CD4-positive, alpha-beta T cell (primary cell): ENCODE measurements around the gene RIOK3. TPM values are rescaled to one million over a fixed set of nuclear protein-coding genes. Genes with fewer than 3 reads are reported as not detected.

Source experiments
- ATAC-seq: fragments of 200-7000 bp; cut with Tn5 transposase; one replicate; pipeline ENCODE4 v1.10.0; 2022; ENCODE audit warnings: mild to moderate bottlenecking; ENCODE audit not compliant: poor library complexity
- CTCF ChIA-PET: fragments of 350-600 bp; sonication (Branson Sonifier 250); formaldehyde crosslinking; loops from one replicate; lab custom pipeline; 2021; ENCODE audit warnings: antibody characterized with exemption, inconsistent platforms; lab: Charles Lee
- POLR2A ChIA-PET: fragments of 350-600 bp; sonication (Branson Sonifier 250); formaldehyde crosslinking; loops from one replicate; lab custom pipeline; 2021; ENCODE audit warnings: antibody characterized with exemption, inconsistent platforms; lab: Charles Lee
- DNase-seq, 14 experiments: peaks; one replicate each; pipeline ENCODE4 v3.0.0-alpha.2; 2013 to 2020; ENCODE audit warnings: mixed read lengths in 2 of 14
- H3K27ac ChIP-seq, 2 donors: one replicate each; pipeline versions ENCODE4 v1.5.1 to v1.7.0; 2013; ENCODE audit warnings: low read length in 2 of 2, low read depth in 1 of 2, mild to moderate bottlenecking in 1 of 2
- H3K27me3 ChIP-seq, 2 experiments: 1 replicate in 1 of 2; 2 replicates in 1 of 2; pipeline versions ENCODE4 v1.6.1 to v1.7.0; 2013; ENCODE audit warnings: low read length in 2 of 2, control low read depth in 1 of 2, mild to moderate bottlenecking in 1 of 2, moderate library complexity in 1 of 2; ENCODE audit not compliant: insufficient read depth in 2 of 2, control insufficient read depth in 1 of 2
- H3K36me3 ChIP-seq: one replicate; pipeline ENCODE4 v1.6.1; 2013; ENCODE audit warnings: low read length, control low read depth; ENCODE audit not compliant: insufficient read depth
- H3K4me1 ChIP-seq: one replicate; pipeline ENCODE4 v1.6.1; 2013; ENCODE audit warnings: low read length, control low read depth; ENCODE audit not compliant: insufficient read depth
- H3K4me3 ChIP-seq: one replicate; pipeline ENCODE4 v1.5.1; 2013; ENCODE audit warnings: mild to moderate bottlenecking, low read length, moderate library complexity
- H3K9me3 ChIP-seq, 2 experiments: 1 replicate in 1 of 2; 2 replicates in 1 of 2; pipeline versions ENCODE4 v1.6.1 to v1.7.0; 2013; ENCODE audit warnings: low read length in 2 of 2, mild to moderate bottlenecking in 2 of 2, control low read depth in 1 of 2, moderate library complexity in 1 of 2; ENCODE audit not compliant: control insufficient read depth in 1 of 2, insufficient read depth in 1 of 2
- H3K27ac Mint-ChIP-seq: one replicate; pipeline ENCODE4 v1.8.0; 2020; ENCODE audit warnings: mixed read lengths
- H3K27me3 Mint-ChIP-seq: one replicate; pipeline ENCODE4 v1.8.0; 2021; ENCODE audit warnings: mixed read lengths
- H3K36me3 Mint-ChIP-seq: one replicate; pipeline ENCODE4 v1.8.0; 2021; ENCODE audit warnings: low read depth, mixed read lengths
- H3K4me1 Mint-ChIP-seq: one replicate; pipeline ENCODE4 v1.8.0; 2021; ENCODE audit warnings: low read depth, mixed read lengths
- H3K4me3 Mint-ChIP-seq: one replicate; pipeline ENCODE4 v1.8.0; 2020; ENCODE audit warnings: mild to moderate bottlenecking, mixed read lengths
- H3K9me3 Mint-ChIP-seq: one replicate; pipeline ENCODE4 v1.8.0; 2020; ENCODE audit warnings: mixed read lengths
- CTCF ChIP-seq: fragments of 200-600 bp; IDR thresholded peaks from one replicate; pipeline ENCODE4 v1.8.0; 2022; ENCODE audit warnings: antibody characterized with exemption, mild to moderate bottlenecking
- intact Hi-C, 2 experiments: fragments of 100-400 bp; cut with DNase I in 1 of 2; cut with micrococcal nuclease in 1 of 2; formaldehyde crosslinking; loops; one replicate each; pipeline versions ENCODE4 v1.15.1 to v1.9.0; 2023 to 2025; cut with DNase I, micrococcal nuclease
- total RNA-seq, 174 experiments: library from RNA in 2 of 174; stranded (reverse) in 2 of 174; gene quantifications; one replicate each; pipeline ENCODE4 v1.2.3 and lab custom pipeline; 2021 to 2026

Gene RIOK3
- total RNA-seq, 2 experiments from 2014 or later, result 151 to 153 TPM

GRCh38 chr18:23501626-23502025 is 48.5 kb downstream of the RIOK3 start:
- POLR2A ChIA-PET, result interaction anchor here (0.6 to 2.3 kb wide), 2 partner anchors 21 to 48 kb away, joined by 4 to 12 read pairs; partner anchors contain the start of gene RIOK3
- no peaks in the 10 kb centered on the region for H3K9me3 ChIP-seq
- no peak overlapping the region for H3K4me3 ChIP-seq
- Mint-ChIP-seq H3K27ac (peak overlapping the region; percentile 30), H3K27me3 (no peaks in the 10 kb centered on the region), H3K4me1 (peaks cover 40% of the 10 kb centered on the region), H3K36me3 (peaks cover 19% of the 10 kb centered on the region), H3K4me3 (peak overlapping the region; percentile 65), H3K9me3 (no peaks in the 10 kb centered on the region)
- H3K27ac ChIP-seq, result no peak overlapping the region
- intact Hi-C loops, result loop anchor here (2.0 to 10.0 kb wide), 5 partner anchors 49 to 1899 kb away; partner anchors contain the start of genes CABLES1 (in 1 of the 2), ESCO1 (in 1 of the 2), NPC1 (in 1 of the 2) and RIOK3 (in 1 of the 2)
- CTCF ChIA-PET, result interaction anchor here (1.0 kb wide), 1 partner anchor 14 kb away, joined by 3 read pairs; no protein-coding TSS in a partner anchor
- peaks cover 41% of the 10 kb centered on the region for H3K4me1 ChIP-seq
- no peak for ATAC-seq
- no peak for DNase-seq
- no peak for TF ChIP-seq CTCF
- no peaks in the 10 kb centered on the region for H3K27me3 ChIP-seq
- H3K36me3 ChIP-seq, result peaks cover 6% of the 10 kb centered on the region

GRCh38 chr18:23502516-23503037 is 49.5 kb downstream of the RIOK3 start:
- ATAC-seq, result no peak

More at GRCh38 chr18:23502516-23503037, 49.5 kb downstream of the RIOK3 start:
- Histone ChIP-seq H3K27me3 (no peaks in the 10 kb centered on the region), H3K4me1 (peaks cover 41% of the 10 kb centered on the region), H3K4me3 (peak overlapping the region; percentile 76), H3K36me3 (peaks cover 16% of the 10 kb centered on the region), H3K9me3 (no peaks in the 10 kb centered on the region), H3K27ac (peak overlapping the region; percentile 86 to 89)
- H3K4me1 Mint-ChIP-seq, result peaks cover 48% of the 10 kb centered on the region
- H3K36me3 Mint-ChIP-seq, result peaks cover 29% of the 10 kb centered on the region
- intact Hi-C loops, result loop anchor here (1.0 to 10.0 kb wide), 7 partner anchors 50 to 1900 kb away; partner anchors contain the start of genes NPC1 (in 2 of the 2), CABLES1 (in 1 of the 2), ESCO1 (in 1 of the 2) and RIOK3 (in 1 of the 2)
- CTCF ChIA-PET, result interaction anchor here (0.7 to 2.3 kb wide), 2 partner anchors 14 kb away, joined by 3 to 8 read pairs; no protein-coding TSS in a partner anchor
- TF ChIP-seq CTCF, result no peak
- peak overlapping the region; percentile 88 for H3K4me3 Mint-ChIP-seq
- DNase-seq, result peak in 1 of 14 experiments; percentile 19
- POLR2A ChIA-PET, result interaction anchor here (2.3 to 2.4 kb wide), 3 partner anchors 14 to 84 kb away, joined by 11 to 20 read pairs (median 12); partner anchors contain the start of genes NPC1 and RIOK3
- no peaks in the 10 kb centered on the region for H3K27me3 Mint-ChIP-seq
- peak overlapping the region; percentile 91 for H3K27ac Mint-ChIP-seq
- H3K9me3 Mint-ChIP-seq, result no peaks in the 10 kb centered on the region
